Activated T-helper 2 cell treated with anti-CD3 and anti-CD28 coated beads, Interferon-gamma antibody, Interleukin-2, Interleukin-4, amounts not matched to agents 10 μg/mL and 5 μg/mL and 100 μg/mL, durations not matched to agents 14 hours and 24 hours and 36 hours (primary cell): ENCODE measurements around the gene BCO1. TPM values are rescaled to one million over a fixed set of nuclear protein-coding genes. Genes with fewer than 3 reads are reported as not detected.

Experiments
- DNase-seq: peaks from one replicate; pipeline ENCODE4 v3.0.0; 2021; ENCODE audit warnings: low spot score
- H3K27ac Mint-ChIP-seq: one replicate; pipeline ENCODE4 v1.8.0; 2021; ENCODE audit warnings: mixed read lengths
- H3K27me3 Mint-ChIP-seq: one replicate; pipeline ENCODE4 v1.8.0; 2021; ENCODE audit warnings: low read depth, mixed read lengths
- H3K36me3 Mint-ChIP-seq: one replicate; pipeline ENCODE4 v1.8.0; 2021; ENCODE audit warnings: low read depth, mixed read lengths
- H3K4me1 Mint-ChIP-seq: one replicate; pipeline ENCODE4 v1.8.0; 2021; ENCODE audit warnings: low read depth, mixed read lengths
- H3K4me3 Mint-ChIP-seq: one replicate; pipeline ENCODE4 v1.8.0; 2021; ENCODE audit warnings: low read depth, mild to moderate bottlenecking, moderate library complexity, mixed read lengths
- H3K9me3 Mint-ChIP-seq: one replicate; pipeline ENCODE4 v1.8.0; 2021; ENCODE audit warnings: mixed read lengths
- intact Hi-C: fragments of 100-400 bp; cut with micrococcal nuclease; formaldehyde crosslinking; loops from one replicate; pipeline ENCODE4 v1.15.1; 2023
- total RNA-seq: library from RNA; stranded (reverse); gene quantifications from 2 replicates; pipeline ENCODE4 v1.2.3, GENCODE V29; 2022

BCO1 gene
- not detected in 2 replicates for total RNA-seq

- Mint-ChIP-seq H3K9me3 (no peaks in the 10 kb centered on the region), H3K27me3 (peaks cover 5% of the 10 kb centered on the region), H3K36me3 (no peaks in the 10 kb centered on the region), H3K4me1 (peaks cover 6% of the 10 kb centered on the region), H3K27ac (no peak within 1 kb of the TSS), H3K4me3 (no peak within 1 kb of the TSS)
- no peak for DNase-seq
- intact Hi-C loops, result no loop called here
Observed at GRCh38 chr16:81238296-81239011, at the start of gene BCO1. Gene BCO1, plus strand, starts transcription at chr16:81238689. Its CDS starts 220 bp downstream, at chr16:81238909.

- H3K4me1 Mint-ChIP-seq, result no peaks in the 10 kb centered on the region
- no peaks in the 10 kb centered on the region for H3K9me3 Mint-ChIP-seq
- no peaks in the 10 kb centered on the region for H3K36me3 Mint-ChIP-seq
- intact Hi-C loops, result no loop called here
- no peaks in the 10 kb centered on the region for H3K27me3 Mint-ChIP-seq
- DNase-seq, result no peak
- H3K27ac Mint-ChIP-seq, result no peak overlapping the region
- H3K4me3 Mint-ChIP-seq, result no peak overlapping the region
Observed at GRCh38 chr16:81189100-81189664, 49.3 kb upstream of the BCO1 start.

DNA sequence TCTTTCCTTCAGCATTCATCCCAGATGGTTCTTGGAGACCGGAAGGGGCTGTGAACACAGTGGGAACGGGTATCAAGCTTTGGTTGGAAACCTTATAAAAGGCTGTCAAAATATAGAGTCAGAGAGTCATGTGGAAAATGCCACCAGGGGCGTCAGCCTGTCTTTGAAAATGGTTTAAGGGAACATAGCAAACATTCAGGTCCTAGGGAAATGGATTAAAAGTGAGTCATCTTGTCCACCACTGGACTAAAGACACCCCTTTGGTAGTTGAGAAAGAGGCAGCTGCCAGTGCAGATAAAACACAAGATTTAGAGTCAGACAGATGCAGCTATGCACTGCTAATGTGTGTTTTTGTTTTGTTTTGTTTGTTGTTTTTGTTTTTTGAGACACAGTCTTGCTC lies 47.8 kb upstream of the BCO1 start:
- Mint-ChIP-seq H3K27ac (no peak overlapping the region), H3K4me1 (no peaks in the 10 kb centered on the region), H3K27me3 (no peaks in the 10 kb centered on the region), H3K9me3 (no peaks in the 10 kb centered on the region), H3K4me3 (no peak overlapping the region), H3K36me3 (no peaks in the 10 kb centered on the region)
- intact Hi-C loops, result no loop called here
- DNase-seq, result no peak

GRCh38 chr16:81195885-81196534 lies 42.5 kb upstream of the BCO1 start:
- Mint-ChIP-seq H3K27ac (no peak overlapping the region), H3K36me3 (no peaks in the 10 kb centered on the region), H3K4me3 (no peak overlapping the region), H3K9me3 (no peaks in the 10 kb centered on the region), H3K27me3 (no peaks in the 10 kb centered on the region), H3K4me1 (no peaks in the 10 kb centered on the region)
- no peak for DNase-seq
- intact Hi-C loops, result no loop called here

GRCh38 chr16:81198635-81199034 lies 39.9 kb upstream of the BCO1 start:
- intact Hi-C loops, result no loop called here
- H3K36me3 Mint-ChIP-seq, result no peaks in the 10 kb centered on the region
- H3K4me3 Mint-ChIP-seq, result no peak overlapping the region
- H3K27ac Mint-ChIP-seq, result no peak overlapping the region
- no peak for DNase-seq
- H3K27me3 Mint-ChIP-seq, result no peaks in the 10 kb centered on the region
- H3K4me1 Mint-ChIP-seq, result no peaks in the 10 kb centered on the region
- H3K9me3 Mint-ChIP-seq, result no peaks in the 10 kb centered on the region

- H3K4me3 Mint-ChIP-seq, result no peak overlapping the region
- DNase-seq, result no peak
- H3K27me3 Mint-ChIP-seq, result peaks cover 6% of the 10 kb centered on the region
- H3K9me3 Mint-ChIP-seq, result no peaks in the 10 kb centered on the region
- H3K27ac Mint-ChIP-seq, result no peak overlapping the region
- intact Hi-C loops, result loop anchor here (10.0 kb wide), 1 partner anchor 64 kb away; no protein-coding TSS in a partner anchor
- H3K4me1 Mint-ChIP-seq, result peaks cover 1% of the 10 kb centered on the region
- H3K36me3 Mint-ChIP-seq, result no peaks in the 10 kb centered on the region
Observed at GRCh38 chr16:81201267-81201666, 37.2 kb upstream of the BCO1 start.

DNA sequence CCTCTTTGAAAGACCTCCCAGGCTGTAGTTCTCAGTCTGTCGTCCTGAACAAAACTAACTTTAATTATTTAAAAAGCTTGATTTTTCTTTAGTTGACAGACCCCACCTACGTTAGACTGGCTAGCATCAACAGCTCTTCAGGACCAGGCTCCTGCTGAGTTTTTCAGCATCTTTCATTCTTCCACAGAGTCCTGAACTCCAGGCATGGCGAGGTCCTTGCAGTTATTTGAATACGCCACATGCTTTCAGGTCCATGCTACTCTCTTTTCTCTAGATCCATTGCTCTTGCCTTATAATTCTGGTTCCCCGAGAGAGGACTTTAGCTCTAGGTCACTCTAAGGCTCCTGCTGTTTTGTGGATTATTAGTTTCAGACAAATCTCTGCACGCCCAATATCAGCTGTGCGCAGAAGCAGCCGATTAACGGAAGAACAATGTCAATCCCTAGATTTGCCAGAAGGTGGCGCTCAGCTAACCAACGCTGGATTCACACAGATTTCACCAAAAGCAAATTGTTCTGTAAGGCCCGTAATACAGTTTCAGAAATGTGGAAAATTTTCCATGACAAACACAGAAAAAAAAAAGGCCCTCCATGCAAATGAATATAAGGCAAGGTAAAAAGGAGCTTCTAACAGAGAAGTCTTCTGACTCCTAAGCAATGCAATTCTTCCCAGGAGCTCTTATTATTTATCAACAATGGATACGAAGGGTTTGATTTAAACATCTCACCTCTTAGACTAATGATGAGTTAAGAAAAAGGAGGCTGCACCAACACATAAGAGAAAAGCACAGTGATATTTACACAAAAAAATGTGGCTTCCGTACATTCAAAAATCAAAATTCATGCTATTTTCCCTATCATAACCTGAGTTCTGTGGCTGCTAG lies 33.5 kb upstream of the BCO1 start:
- Mint-ChIP-seq H3K27ac (no peak overlapping the region), H3K9me3 (no peaks in the 10 kb centered on the region), H3K36me3 (no peaks in the 10 kb centered on the region), H3K27me3 (peaks cover 6% of the 10 kb centered on the region), H3K4me1 (peaks cover 1% of the 10 kb centered on the region), H3K4me3 (no peak overlapping the region)
- intact Hi-C loops, result loop anchor here (10.0 kb wide), 1 partner anchor 60 kb away; no protein-coding TSS in a partner anchor
- DNase-seq, result no peak

- no peak for DNase-seq
- Mint-ChIP-seq H3K9me3 (no peaks in the 10 kb centered on the region), H3K27ac (no peak overlapping the region), H3K4me3 (no peak overlapping the region), H3K4me1 (peaks cover 1% of the 10 kb centered on the region), H3K27me3 (peaks cover 14% of the 10 kb centered on the region), H3K36me3 (no peaks in the 10 kb centered on the region)
- intact Hi-C loops, result loop anchor here (10.0 kb wide), 1 partner anchor 58 kb away; no protein-coding TSS in a partner anchor
Observed at GRCh38 chr16:81207076-81207475, 31.4 kb upstream of the BCO1 start.

DNA sequence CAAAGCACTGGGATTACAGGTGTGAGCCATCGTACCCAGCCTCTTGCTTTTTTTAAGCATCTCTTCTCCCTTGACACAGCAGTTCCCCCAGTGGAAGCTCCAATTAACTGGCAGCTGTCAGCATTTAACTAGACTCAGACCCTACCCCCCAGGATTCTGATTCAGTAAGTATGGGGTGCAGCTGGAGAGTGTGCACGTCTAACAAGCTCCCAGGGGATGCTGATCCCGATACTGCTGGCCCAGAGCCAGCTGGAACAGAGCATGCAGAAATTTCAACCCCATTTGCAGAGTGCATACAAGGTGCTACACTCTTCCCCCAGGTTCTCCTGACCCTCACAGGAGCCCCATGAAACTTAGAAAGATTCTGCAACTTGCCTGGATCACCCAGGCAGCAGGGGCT lies 27.7 kb upstream of the BCO1 start:
- Mint-ChIP-seq H3K27me3 (peaks cover 8% of the 10 kb centered on the region), H3K4me3 (no peak overlapping the region), H3K36me3 (no peaks in the 10 kb centered on the region), H3K27ac (no peak overlapping the region), H3K9me3 (no peaks in the 10 kb centered on the region), H3K4me1 (no peaks in the 10 kb centered on the region)
- DNase-seq, result no peak
- intact Hi-C loops, result no loop called here

DNA sequence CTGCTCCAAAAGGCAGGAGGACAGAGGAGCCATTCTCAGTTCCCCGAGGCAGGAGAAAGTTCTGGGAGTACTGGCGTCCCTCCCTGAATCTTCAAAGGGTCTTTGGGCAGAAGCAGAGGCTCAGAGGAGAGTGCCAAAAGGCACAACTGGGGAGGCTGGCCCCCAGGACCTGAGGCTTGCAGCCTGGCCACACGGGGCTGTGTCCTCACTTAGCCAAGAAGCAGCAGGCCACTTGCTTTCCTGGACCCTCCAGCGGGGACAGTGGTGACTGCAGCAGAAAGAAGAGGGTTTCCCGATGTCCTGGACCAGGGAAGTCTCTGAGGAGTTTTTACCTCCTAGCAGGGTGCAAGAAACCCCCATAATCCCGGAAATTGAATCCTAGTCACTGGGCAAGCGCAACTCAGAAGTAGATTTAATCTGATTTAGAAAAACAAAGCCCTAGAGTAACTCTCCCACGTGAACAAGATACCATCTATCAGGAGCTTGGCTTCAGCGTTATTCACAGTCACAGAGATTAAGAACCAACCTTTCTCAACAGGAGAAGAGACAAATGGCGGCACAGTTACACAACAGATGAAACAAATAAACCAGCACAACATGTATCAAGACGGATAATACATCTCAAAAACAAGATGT lies 25.5 kb upstream of the BCO1 start:
- H3K9me3 Mint-ChIP-seq, result no peaks in the 10 kb centered on the region
- H3K4me1 Mint-ChIP-seq, result no peaks in the 10 kb centered on the region
- intact Hi-C loops, result no loop called here
- H3K27ac Mint-ChIP-seq, result no peak overlapping the region
- H3K36me3 Mint-ChIP-seq, result no peaks in the 10 kb centered on the region
- no peak overlapping the region for H3K4me3 Mint-ChIP-seq
- no peak for DNase-seq
- peaks cover 8% of the 10 kb centered on the region for H3K27me3 Mint-ChIP-seq

GRCh38 chr16:81214745-81215166 lies 23.7 kb upstream of the BCO1 start:
- no peak overlapping the region for H3K4me3 Mint-ChIP-seq
- H3K27ac Mint-ChIP-seq, result no peak overlapping the region
- intact Hi-C loops, result no loop called here

GRCh38 chr16:81216114-81216513 lies 22.4 kb upstream of the BCO1 start:
- intact Hi-C loops, result no loop called here
- H3K9me3 Mint-ChIP-seq, result no peaks in the 10 kb centered on the region
- DNase-seq, result no peak
- no peaks in the 10 kb centered on the region for H3K4me1 Mint-ChIP-seq
- peaks cover 8% of the 10 kb centered on the region for H3K27me3 Mint-ChIP-seq
- no peaks in the 10 kb centered on the region for H3K36me3 Mint-ChIP-seq
- H3K27ac Mint-ChIP-seq, result no peak overlapping the region
- H3K4me3 Mint-ChIP-seq, result no peak overlapping the region

More at GRCh38 chr16:81214745-81215166, 23.7 kb upstream of the BCO1 start:
- DNase-seq, result no peak
- no peaks in the 10 kb centered on the region for H3K4me1 Mint-ChIP-seq
- no peaks in the 10 kb centered on the region for H3K9me3 Mint-ChIP-seq
- peaks cover 8% of the 10 kb centered on the region for H3K27me3 Mint-ChIP-seq
- H3K36me3 Mint-ChIP-seq, result no peaks in the 10 kb centered on the region
